ENCODE measurements around the gene HELZ2.

Gene HELZ2

DNA sequence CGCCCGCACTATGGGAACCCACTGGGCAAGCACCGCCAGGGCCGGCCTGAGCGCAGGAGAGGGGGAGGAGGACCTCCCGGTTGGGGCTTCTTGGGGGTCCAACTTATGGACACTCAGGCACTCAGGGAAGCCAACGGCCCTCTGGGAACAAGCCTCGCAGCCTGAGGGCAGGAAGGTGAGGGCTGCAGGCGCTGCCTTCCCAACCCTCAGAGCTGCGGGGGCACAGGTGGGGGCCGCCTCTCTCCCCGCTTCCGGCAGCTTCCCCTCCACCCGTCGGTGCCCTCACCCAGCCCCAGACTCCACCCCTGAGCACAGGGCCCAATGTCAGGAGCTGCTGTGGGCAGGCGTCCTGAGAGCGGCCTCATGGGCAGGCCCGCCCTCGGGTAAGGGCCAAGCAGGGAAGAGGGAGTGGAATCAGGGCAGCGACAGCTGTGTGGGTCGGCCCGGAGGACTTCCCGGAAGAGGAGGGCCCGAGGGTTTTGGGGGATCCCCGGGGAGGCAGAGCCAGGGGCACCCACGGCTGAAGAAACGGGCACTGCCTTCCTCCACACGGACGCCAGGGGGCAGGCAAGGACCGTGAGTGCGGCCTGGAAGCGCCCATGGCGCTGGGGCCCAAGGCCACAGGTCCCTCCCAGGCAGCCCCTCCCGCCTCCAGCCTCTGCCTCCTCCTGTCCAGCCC lies 36.4 kb downstream of the HELZ2 start (continued):
- no peak for TF ChIP-seq ATF2 (tag by site-specific recombination; IDR thresholded peaks at IDR 0.05; ENCODE audit: low read depth)
- TF ChIP-seq, protein P1, sequence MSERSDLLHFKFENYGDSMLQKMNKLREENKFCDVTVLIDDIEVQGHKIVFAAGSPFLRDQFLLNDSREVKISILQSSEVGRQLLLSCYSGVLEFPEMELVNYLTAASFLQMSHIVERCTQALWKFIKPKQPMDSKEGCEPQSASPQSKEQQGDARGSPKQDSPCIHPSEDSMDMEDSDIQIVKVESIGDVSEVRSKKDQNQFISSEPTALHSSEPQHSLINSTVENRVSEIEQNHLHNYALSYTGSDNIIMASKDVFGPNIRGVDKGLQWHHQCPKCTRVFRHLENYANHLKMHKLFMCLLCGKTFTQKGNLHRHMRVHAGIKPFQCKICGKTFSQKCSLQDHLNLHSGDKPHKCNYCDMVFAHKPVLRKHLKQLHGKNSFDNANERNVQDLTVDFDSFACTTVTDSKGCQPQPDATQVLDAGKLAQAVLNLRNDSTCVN (tag by site-specific recombination; optimal IDR thresholded peaks at IDR 0.05): peak; percentile 42
- TF ChIP-seq, protein P2, sequence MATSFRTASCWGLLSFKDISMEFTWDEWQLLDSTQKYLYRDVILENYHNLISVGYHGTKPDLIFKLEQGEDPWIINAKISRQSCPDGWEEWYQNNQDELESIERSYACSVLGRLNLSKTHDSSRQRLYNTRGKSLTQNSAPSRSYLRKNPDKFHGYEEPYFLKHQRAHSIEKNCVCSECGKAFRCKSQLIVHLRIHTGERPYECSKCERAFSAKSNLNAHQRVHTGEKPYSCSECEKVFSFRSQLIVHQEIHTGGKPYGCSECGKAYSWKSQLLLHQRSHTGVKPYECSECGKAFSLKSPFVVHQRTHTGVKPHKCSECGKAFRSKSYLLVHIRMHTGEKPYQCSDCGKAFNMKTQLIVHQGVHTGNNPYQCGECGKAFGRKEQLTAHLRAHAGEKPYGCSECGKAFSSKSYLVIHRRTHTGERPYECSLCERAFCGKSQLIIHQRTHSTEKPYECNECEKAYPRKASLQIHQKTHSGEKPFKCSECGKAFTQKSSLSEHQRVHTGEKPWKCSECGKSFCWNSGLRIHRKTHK (tag by site-specific recombination; IDR thresholded peaks at IDR 0.05): no peak
- TF ChIP-seq, protein P3, sequence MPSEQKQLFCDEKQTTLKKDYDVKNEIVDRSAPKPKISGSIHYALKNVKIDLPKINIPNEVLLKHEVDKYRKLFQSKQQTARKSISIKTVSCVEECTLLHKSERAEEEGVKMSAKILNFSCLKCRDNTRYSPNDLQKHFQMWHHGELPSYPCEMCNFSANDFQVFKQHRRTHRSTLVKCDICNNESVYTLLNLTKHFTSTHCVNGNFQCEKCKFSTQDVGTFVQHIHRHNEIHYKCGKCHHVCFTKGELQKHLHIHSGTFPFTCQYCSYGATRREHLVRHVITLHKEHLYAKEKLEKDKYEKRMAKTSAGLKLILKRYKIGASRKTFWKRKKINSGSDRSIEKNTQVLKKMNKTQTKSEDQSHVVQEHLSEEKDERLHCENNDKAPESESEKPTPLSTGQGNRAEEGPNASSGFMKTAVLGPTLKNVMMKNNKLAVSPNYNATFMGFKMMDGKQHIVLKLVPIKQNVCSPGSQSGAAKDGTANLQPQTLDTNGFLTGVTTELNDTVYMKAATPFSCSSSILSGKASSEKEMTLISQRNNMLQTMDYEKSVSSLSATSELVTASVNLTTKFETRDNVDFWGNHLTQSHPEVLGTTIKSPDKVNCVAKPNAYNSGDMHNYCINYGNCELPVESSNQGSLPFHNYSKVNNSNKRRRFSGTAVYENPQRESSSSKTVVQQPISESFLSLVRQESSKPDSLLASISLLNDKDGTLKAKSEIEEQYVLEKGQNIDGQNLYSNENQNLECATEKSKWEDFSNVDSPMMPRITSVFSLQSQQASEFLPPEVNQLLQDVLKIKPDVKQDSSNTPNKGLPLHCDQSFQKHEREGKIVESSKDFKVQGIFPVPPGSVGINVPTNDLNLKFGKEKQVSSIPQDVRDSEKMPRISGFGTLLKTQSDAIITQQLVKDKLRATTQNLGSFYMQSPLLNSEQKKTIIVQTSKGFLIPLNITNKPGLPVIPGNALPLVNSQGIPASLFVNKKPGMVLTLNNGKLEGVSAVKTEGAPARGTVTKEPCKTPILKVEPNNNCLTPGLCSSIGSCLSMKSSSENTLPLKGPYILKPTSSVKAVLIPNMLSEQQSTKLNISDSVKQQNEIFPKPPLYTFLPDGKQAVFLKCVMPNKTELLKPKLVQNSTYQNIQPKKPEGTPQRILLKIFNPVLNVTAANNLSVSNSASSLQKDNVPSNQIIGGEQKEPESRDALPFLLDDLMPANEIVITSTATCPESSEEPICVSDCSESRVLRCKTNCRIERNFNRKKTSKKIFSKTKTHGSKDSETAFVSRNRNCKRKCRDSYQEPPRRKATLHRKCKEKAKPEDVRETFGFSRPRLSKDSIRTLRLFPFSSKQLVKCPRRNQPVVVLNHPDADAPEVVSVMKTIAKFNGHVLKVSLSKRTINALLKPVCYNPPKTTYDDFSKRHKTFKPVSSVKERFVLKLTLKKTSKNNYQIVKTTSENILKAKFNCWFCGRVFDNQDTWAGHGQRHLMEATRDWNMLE (tag by site-specific recombination; conservative IDR thresholded peaks at IDR 0.05; ENCODE audit: low read depth): no peak
- no peak for TF ChIP-seq ZNF677 (tag by site-specific recombination; IDR thresholded peaks at IDR 0.05)
- TF ChIP-seq ZNF555 (tag by site-specific recombination; conservative IDR thresholded peaks at IDR 0.05): no peak
- peak; percentile 66 for TF ChIP-seq KLF9 (tag by site-specific recombination; IDR thresholded peaks at IDR 0.05; ENCODE audit: low read depth)
- no peak for TF ChIP-seq ZNF785 (tag by site-specific recombination; IDR thresholded peaks at IDR 0.05)
- no peak for TF ChIP-seq ZNF747 (tag by site-specific recombination; IDR thresholded peaks at IDR 0.05)
- TF ChIP-seq, protein P4, sequence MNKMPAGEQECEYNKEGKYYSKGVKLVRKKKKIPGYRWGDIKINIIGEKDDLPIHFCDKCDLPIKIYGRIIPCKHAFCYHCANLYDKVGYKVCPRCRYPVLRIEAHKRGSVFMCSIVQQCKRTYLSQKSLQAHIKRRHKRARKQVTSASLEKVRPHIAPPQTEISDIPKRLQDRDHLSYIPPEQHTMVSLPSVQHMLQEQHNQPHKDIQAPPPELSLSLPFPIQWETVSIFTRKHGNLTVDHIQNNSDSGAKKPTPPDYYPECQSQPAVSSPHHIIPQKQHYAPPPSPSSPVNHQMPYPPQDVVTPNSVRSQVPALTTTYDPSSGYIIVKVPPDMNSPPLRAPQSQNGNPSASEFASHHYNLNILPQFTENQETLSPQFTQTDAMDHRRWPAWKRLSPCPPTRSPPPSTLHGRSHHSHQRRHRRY (tag by site-specific recombination; IDR thresholded peaks at IDR 0.05): no peak
- peak; percentile 54; the same call in 1 of the 2 replicates for TF ChIP-seq ZNF843 (tag by site-specific recombination; IDR thresholded peaks at IDR 0.05)
- 0 out of 2 replicates have a peak, but pooled peaks have one; percentile 33 for TF ChIP-seq ZNF558 (tag by site-specific recombination; IDR thresholded peaks at IDR 0.05)
- TF ChIP-seq ZNF837 (tag by site-specific recombination; IDR thresholded peaks at IDR 0.05): no peak
- no peak for TF ChIP-seq ZFP3 (tag by site-specific recombination; IDR thresholded peaks at IDR 0.05; ENCODE audit: low read depth)
- TF ChIP-seq ZNF416 (tag by site-specific recombination; IDR thresholded peaks at IDR 0.05): no peak
- TF ChIP-seq ZNF626 (tag by site-specific recombination; IDR thresholded peaks at IDR 0.05): no peak
- TF ChIP-seq, protein P5, sequence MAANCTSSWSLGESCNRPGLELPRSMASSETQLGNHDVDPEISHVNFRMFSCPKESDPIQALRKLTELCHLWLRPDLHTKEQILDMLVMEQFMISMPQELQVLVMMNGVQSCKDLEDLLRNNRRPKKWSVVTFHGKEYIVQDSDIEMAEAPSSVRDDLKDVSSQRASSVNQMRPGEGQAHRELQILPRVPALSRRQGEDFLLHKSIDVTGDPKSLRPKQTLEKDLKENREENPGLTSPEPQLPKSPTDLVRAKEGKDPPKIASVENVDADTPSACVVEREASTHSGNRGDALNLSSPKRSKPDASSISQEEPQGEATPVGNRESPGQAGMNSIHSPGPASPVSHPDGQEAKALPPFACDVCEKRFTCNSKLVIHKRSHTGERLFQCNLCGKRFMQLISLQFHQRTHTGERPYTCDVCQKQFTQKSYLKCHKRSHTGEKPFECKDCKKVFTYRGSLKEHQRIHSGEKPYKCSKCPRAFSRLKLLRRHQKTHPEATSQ (tag by site-specific recombination; IDR thresholded peaks at IDR 0.05): no peak; the same call in 1 of the 2 replicates
- TF ChIP-seq ZNF138 (tag by site-specific recombination; IDR thresholded peaks at IDR 0.05; ENCODE audit: borderline replicate concordance): no peak
- TF ChIP-seq ZNF792 (tag by site-specific recombination; IDR thresholded peaks at IDR 0.05): no peak
- no peak for TF ChIP-seq ZNF513 (tag by site-specific recombination; IDR thresholded peaks at IDR 0.05)
- no peak; the same call in none of the 2 replicates for TF ChIP-seq ZIC2 (tag by site-specific recombination; IDR thresholded peaks at IDR 0.05)
- TF ChIP-seq ZFP69B (tag by site-specific recombination; IDR thresholded peaks at IDR 0.05): peak; percentile 84
- TF ChIP-seq ZNF404 (tag by site-specific recombination; IDR thresholded peaks at IDR 0.05): no peak
- no peak for TF ChIP-seq RBAK (tag by site-specific recombination; IDR thresholded peaks at IDR 0.05)
- TF ChIP-seq MEIS1 (CRISPR knock-in tag; IDR thresholded peaks at IDR 0.05; ENCODE audit: borderline replicate concordance): no peak
- TF ChIP-seq BCL11A (tag by site-specific recombination; IDR thresholded peaks at IDR 0.05; ENCODE audit: low read depth): peak; percentile 82; the same call in 1 of the 2 replicates

Data from HEK293 (cell line).